GM21717 (cell line): Measurements from ENCODE around the gene HHIPL1.
"Not testable (repeated sequence)": the region's sequence is repeated elsewhere in the genome, so short reads cannot be mapped to it uniquely, and the experiment has no call there.

ENCODE experiments used
- ATAC-seq: cut with Tn5 transposase; IDR thresholded peaks from one replicate; pipeline ENCODE4 v1.9.1; 2021; ENCODE audit warnings: mild to moderate bottlenecking, moderate library complexity; ENCODE audit not compliant: unreplicated experiment

Gene HHIPL1

GRCh38 chr14:99657645-99658155 lies 12.8 kb downstream of the HHIPL1 start:
- ATAC-seq, result no peak

GRCh38 chr14:99658218-99658845 lies 13.4 kb downstream of the HHIPL1 start:
- ATAC-seq, result no peak

DNA sequence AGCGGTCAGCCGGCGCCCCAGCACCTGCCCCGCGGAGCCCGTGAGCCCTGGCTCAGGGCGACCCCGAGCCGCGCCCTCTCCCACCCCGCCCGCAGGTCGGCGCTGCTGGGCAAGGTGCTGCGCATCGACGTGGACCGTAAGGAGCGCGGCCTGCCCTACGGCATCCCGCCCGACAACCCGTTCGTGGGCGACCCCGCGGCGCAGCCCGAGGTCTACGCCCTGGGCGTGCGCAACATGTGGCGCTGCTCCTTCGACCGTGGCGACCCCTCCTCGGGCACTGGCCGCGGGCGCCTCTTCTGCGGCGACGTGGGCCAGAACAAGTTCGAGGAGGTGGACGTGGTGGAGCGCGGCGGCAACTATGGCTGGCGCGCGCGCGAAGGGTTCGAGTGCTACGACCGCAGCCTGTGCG lies 14.4 kb downstream of the HHIPL1 start:
- no peak for ATAC-seq

DNA sequence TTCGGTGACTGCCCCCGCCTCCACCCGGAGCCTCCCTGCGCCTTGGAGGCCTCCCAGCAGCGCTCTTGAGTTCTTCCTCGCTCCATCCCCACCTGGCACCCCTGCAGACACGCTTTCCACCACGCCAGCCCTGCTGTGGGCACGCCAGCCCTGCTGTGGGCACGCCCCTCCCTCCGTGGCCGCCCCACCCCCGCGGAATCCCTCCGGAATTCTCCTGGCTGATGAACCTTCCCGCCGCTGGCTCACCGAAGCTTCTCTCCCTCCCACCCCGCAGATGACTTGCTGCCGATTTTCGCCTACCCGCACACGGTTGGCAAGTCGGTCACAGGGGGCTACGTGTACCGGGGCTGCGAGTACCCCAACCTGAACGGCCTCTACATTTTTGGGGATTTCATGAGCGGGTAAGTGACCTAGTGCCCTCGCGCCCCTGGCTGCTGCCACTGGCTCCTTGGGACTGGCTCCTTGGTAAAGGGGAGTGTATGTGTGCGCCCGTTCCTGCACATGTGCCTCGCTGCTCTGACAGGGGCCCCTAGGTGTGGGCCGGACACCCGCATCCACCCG lies 15.2 kb downstream of the HHIPL1 start:
- ATAC-seq, result no peak

DNA sequence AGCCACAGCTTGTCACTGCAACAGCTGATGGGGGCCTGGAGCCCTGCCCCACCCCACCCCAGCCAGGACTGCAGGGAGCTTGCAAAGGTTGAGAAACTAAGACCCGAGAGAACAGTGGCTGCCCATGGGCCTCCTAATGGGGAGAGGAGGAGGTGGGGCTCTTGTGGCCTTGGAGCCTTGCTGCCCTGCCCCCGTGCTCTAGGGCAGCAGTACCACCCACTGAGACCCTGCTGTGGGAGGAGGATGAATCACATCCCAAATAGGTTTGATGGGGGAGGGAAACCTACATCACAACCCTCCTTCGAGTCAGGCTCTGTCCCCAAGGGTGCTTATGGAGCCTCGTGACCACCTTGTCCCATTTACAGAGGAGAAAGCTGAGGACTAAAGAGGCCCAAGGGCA lies 15.9 kb downstream of the HHIPL1 start:
- ATAC-seq, result no peak

- not testable (repeated sequence) for ATAC-seq
These were observed 16.3 kb downstream of the HHIPL1 start for GRCh38 chr14:99661206-99661605.

DNA sequence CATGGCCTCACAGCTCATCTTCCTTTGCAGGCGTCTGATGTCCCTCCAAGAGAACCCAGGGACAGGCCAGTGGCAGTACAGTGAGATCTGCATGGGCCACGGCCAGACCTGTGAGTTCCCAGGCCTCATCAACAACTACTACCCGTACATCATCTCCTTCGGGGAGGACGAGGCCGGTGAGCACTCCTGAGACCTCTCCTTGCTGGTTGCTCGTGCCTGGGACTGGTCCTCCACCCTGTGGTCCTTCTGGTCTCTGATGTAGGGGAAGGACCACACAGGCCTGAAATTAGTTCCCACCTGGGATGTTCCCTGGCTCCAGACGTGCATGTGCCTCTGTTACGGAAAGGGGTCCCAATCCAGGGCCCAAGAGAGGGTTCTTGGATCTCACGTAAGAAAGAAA lies 17.9 kb downstream of the HHIPL1 start:
- ATAC-seq, result no peak

- no peak for ATAC-seq
These were observed 18.6 kb downstream of the HHIPL1 start for GRCh38 chr14:99663386-99664057.

DNA sequence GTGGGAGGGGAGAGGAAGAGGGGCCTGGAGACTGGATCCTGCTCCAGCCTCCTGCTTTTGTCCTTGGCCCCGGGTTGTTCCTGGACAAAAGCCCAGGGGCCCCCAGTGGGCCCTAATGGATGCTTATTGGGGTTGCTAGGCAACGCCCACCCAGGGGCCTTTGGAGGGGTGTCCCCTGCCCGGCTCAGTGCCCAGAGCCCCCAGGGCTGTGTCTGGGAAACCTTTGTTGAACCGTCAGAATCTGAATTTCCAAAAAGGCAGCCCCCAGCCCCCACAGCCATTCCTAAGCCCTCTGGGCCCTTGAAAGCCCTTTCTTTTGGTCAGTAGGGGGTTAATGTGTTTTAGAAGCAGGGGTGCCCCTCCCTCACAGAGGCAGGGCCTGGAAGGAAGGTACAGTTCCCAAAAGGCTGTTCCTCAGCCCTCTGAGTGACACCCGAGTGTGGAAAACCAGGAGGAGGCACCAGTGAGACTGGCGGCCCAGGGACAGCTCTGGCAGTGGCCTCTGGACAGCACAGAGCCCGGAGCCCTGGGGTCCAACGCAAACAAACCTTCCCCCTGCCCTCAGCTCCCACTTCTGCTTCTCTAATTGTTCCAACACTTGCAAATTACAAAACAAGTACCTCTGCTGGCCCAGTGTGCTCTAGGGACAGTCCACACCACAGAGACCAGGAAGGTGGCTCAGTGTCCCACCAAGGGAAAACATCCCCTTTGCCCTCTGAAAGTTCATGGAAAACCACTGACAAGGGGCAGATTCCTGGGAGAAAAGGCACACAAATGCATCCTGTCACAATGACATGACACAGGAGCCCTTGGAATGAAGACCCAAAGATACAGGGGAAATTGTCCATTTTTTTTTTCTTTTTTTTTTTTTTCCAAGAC lies 19.4 kb downstream of the HHIPL1 start:
- no peak for ATAC-seq

DNA sequence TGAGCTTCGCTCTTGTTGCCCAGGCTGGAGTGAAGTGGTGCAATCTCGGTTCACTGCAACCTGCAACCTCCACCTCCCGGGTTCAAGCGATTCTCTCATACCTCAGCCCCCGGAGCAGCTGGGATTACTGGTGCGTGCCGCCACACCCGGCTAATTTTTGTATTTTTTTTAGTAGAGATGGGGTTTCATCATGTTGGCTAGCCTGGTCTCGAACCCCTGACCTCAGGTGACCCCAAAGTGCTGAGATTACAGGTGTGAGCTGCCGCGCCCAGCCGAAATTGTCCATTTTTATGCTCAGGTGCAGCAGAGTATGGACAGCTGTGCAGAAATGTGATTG lies 20.0 kb downstream of the HHIPL1 start:
- ATAC-seq, result no peak

DNA sequence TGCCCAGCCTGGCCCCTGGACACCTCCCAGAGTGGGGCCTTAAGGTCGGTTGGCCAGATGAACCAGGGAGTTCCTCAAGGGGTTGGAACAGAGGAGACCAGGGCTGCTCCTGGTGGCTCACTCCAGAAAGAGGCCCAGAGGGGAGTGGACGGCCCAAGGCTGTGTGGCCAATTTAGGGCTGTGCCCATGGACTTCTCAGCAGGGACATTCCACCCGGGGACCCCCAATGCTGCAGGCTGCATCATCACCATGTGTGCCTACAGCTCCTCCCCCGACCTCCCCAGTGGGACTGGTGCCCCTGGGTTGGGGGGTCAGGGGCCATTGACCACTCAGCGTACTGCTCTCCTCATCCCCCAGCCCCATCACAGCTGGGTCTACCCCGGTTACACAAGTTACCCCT lies 21.6 kb downstream of the HHIPL1 start:
- ATAC-seq, result no peak

DNA sequence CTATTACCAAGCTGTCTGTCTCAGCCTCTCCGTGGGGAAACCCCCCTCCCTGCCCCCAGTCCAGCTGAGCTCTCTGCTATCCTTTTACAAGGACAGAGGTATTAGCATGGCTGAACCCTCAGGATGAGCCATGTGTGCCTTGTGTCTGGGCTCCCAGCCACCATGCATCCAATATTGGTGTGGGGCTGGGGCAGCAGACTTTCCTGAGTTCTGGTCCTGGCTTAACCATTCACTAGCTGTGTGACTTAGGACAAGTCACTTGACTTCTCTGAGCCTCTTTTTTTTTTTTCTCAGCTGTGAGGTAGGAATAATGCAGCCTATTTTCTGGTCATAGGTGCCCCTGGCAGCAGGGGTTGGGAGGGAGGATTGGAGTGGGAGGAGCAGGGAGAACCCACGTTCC lies 22.1 kb downstream of the HHIPL1 start:
- ATAC-seq, result no peak

- ATAC-seq, result no peak
These were observed 22.9 kb downstream of the HHIPL1 start for GRCh38 chr14:99667821-99668220.

DNA sequence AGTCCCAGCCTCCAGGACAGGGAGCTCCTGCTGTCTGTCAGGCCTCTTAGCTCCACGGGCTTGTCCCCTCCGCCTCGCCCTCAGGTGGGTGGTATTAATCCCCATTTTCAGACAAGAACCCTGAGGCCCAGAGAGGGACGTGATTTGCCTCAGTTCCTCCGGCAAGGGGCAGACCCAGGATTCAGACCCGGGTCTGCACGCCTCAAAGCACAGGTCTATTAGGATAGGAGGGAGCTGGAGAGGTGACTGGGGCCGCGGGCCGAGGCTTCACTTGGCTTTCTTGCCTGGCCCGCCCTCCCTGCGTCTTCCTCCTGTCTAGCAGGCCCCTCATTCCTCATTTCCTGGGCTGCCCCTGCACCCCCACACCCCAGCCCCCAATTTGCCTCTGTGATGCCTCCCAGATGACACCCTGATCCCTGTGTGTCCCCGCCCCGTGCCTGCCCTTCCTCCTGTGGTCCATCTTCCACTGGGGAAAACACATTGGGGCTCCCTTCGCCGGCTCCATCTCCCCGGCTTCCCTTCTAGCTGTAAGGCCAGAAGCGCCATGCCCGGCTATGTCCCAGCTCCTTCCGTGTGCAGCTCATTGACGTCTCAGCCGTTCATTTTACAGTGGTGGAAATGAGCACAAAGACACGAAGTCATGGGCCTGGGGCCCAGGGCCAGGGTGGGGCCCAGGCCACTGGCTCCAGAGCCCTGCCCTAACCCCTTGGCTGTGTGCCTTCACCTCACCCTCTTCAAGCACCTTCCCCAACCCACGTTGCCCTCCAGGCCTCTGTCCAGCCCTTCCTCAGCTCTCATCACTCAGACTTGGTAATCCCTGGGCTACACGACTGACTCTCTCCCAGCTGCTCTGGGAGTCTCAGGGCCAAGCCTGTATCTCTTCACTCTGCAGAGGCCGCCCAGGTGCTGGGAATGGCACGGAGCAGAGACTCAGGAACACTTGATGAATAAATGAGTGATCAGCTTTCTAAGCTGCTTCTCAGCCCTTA lies 23.7 kb downstream of the HHIPL1 start:
- ATAC-seq, result no peak

DNA sequence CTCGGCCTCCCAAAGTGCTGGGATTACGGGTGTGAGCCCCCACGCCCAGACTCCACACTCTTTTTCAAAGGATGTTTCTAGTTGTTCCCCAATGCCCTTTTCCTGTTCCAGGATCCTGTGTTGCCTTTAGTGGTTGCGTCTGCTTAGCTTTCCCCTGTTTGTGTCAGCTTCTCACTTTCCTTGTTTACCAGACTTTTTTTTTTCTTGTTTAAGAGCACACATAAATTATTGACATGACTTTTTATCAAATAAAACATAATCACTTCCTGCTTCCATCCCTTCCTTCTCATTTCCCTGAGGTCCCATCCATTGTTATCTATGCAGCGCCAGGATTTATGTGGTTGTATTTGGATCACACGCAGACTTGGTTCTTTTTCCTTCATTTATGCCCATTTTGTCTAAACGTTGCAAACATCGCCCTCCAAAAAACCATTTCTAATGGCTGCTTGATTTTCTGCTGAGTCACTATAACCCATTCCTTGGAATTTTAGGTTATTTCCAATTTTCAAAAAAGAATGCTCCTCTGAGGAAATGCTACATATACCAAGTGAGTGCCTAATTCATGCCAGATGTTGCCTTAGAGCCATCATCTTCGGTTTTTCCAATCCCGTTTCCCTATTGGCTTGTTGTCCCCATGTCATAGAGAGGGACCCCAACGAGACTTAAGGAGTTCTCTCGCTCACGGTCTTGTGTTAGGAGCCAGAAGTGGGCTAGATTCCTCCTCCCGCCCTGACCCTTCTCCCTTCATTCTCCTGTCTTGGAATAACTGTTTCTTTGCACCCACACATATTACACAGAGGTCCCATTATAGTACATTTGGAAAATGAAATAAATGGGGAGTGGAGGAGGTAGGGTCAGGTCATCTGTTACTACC lies 25.7 kb downstream of the HHIPL1 start:
- ATAC-seq, result no peak

GRCh38 chr14:99671235-99672224 lies 26.6 kb downstream of the HHIPL1 start:
- no peak for ATAC-seq

DNA sequence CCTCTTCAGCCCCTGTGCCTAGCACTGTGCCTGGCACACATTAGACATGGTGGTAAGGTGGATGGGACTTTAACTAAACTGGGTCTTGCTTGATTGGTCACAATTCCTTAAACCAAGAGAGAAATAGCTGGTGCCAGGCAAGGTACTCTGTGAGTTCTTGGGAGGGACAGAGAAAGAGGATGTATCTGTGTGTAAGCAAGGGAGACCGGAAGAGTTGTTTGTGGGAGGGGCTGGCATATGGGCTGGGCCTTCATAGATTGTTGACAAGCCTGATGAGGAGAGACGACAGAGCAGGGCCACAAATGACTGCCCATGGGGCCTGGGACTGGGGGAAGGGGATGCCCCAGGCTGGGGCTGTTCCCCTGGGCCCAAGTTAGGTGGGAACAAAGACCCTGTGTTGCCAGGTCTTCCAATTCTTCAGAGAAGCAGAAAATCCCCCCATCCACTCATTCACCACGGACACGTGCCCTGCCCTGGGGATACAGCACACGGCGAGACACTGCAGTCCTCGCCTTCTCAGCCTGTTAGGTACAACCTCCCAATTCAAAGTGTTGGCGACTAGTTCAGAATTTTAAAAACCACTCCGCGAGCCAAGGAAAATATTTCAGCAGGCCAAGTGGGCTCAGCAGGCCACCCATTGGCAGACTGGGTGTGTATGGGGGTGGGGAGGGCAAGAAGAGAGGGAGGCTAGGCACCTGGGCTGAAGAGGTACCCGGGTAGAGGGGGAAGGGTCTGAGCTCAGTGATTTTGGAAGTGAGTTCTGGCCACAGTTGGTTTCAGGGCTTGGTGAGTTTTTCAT lies 27.8 kb downstream of the HHIPL1 start:
- ATAC-seq, result no peak
